Brain microvascular endothelial cell (primary cell): ENCODE results near the gene ARV1.

ENCODE experiments used
- DNase-seq: peaks from one replicate; pipeline ENCODE4 v3.0.0-alpha.2; 2020
- H3K27ac ChIP-seq: fragments of 250-450 bp; sonication (Bioruptor Pico); 2 replicates; pipeline ENCODE4 v1.5.1; 2020; ENCODE audit warnings: mild to moderate bottlenecking, moderate library complexity
- H3K27me3 ChIP-seq: fragments of 250-450 bp; sonication (Bioruptor Pico); replicated peaks from 2 replicates; pipeline ENCODE4 v1.5.1; 2020; ENCODE audit warnings: mild to moderate bottlenecking
- H3K36me3 ChIP-seq: fragments of 250-450 bp; sonication (Bioruptor Pico); replicated peaks from 2 replicates; pipeline ENCODE4 v1.5.1; 2020; ENCODE audit warnings: mild to moderate bottlenecking
- H3K4me3 ChIP-seq: 2 replicates; pipeline ENCODE4 v1.5.1; 2011; ENCODE audit warnings: low read depth, mild to moderate bottlenecking, control low read depth, low read length, moderate library complexity
- CTCF ChIP-seq: IDR thresholded peaks from 2 replicates; pipeline ENCODE4 v1.5.1; 2011; ENCODE audit warnings: low read depth, mild to moderate bottlenecking, moderate library complexity, low read length, control low read depth, inconsistent platforms; ENCODE audit errors: missing control alignments
- in situ Hi-C: cut with HindIII; loops from 2 replicates; pipeline ENCODE4 v1.10.0; 2017; ENCODE audit warnings: low sequenced_read_pairs, low pct_ligation_motif_present

ARV1 gene

GRCh38 chr1:230966358-230966873, 12.5 kb upstream of the ARV1 start:
- no peaks in the 10 kb centered on the region for H3K27me3 ChIP-seq
- in situ Hi-C loops, result no loop called here
- TF ChIP-seq CTCF, result no peak
- no peak overlapping the region for H3K4me3 ChIP-seq
- H3K27ac ChIP-seq, result no peak overlapping the region
- no peaks in the 10 kb centered on the region for H3K36me3 ChIP-seq
- no peak for DNase-seq

- H3K27ac ChIP-seq, result no peak overlapping the region
- in situ Hi-C loops, result no loop called here
- no peak for TF ChIP-seq CTCF
- H3K4me3 ChIP-seq, result no peak overlapping the region
- no peaks in the 10 kb centered on the region for H3K27me3 ChIP-seq
- no peak for DNase-seq
- H3K36me3 ChIP-seq, result no peaks in the 10 kb centered on the region
These were observed 8.5 kb upstream of the ARV1 start for GRCh38 chr1:230970432-230970831.

- no peak for TF ChIP-seq CTCF
- H3K27ac ChIP-seq, result no peak overlapping the region
- DNase-seq, result no peak
- no peaks in the 10 kb centered on the region for H3K36me3 ChIP-seq
- H3K27me3 ChIP-seq, result no peaks in the 10 kb centered on the region
- H3K4me3 ChIP-seq, result no peak overlapping the region
- in situ Hi-C loops, result no loop called here
These were observed 7.1 kb upstream of the ARV1 start for GRCh38 chr1:230971771-230972170.

GRCh38 chr1:230972855-230973271, 6.0 kb upstream of the ARV1 start:
- DNase-seq, result peak; percentile 5
- Histone ChIP-seq H3K36me3 (no peaks in the 10 kb centered on the region), H3K27me3 (no peaks in the 10 kb centered on the region), H3K4me3 (no peak overlapping the region), H3K27ac (no peak overlapping the region)
- no peak for TF ChIP-seq CTCF
- in situ Hi-C loops, result no loop called here

DNA sequence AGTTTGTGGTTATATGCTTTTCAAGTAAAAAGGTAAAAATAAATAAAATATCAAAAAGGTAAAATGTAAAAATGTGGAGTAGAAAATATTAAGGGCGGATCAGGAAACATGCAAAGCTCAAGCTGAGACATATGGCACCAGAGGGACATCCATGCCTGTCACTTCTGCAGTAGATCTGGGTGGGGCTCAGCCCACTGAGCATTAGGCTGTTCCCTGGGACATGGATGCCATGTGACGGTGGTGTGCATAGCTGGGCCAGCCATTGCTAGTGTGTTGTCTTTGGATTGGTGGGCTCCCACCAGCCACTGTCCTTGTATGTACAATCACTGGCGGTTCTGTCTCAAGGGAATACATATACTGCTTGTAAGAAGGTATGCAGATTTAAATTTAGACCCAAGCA, 3.3 kb upstream of the ARV1 start:
- Histone ChIP-seq H3K27me3 (no peaks in the 10 kb centered on the region), H3K36me3 (no peaks in the 10 kb centered on the region), H3K27ac (no peak overlapping the region), H3K4me3 (no peak overlapping the region)
- TF ChIP-seq CTCF, result no peak
- DNase-seq, result no peak
- in situ Hi-C loops, result no loop called here

GRCh38 chr1:230976360-230976759, 2.5 kb upstream of the ARV1 start:
- in situ Hi-C loops, result no loop called here
- Histone ChIP-seq H3K4me3 (no peak overlapping the region), H3K27ac (no peak overlapping the region), H3K27me3 (no peaks in the 10 kb centered on the region), H3K36me3 (no peaks in the 10 kb centered on the region)
- no peak for DNase-seq
- no peak for TF ChIP-seq CTCF
